Common myeloid progenitor, CD34-positive (primary cell): ENCODE results near the gene CCL20. TPM values are rescaled to one million over a fixed set of nuclear protein-coding genes. Genes with fewer than 3 reads are reported as not detected.

Experiments
- CTCF ChIA-PET: fragments of 350-600 bp; sonication (Branson Sonifier 250); formaldehyde crosslinking; loops from one replicate; lab custom pipeline; 2021; ENCODE audit warnings: antibody characterized with exemption; lab: Charles Lee
- POLR2A ChIA-PET: fragments of 350-600 bp; sonication (Branson Sonifier 250); formaldehyde crosslinking; loops from one replicate; lab custom pipeline; 2021; ENCODE audit warnings: antibody characterized with exemption; lab: Charles Lee
- DNase-seq, 3 donors: peaks; one replicate each; pipeline versions ENCODE4 v3.0.0 to v3.0.0-alpha.2; 2013
- H3K27ac ChIP-seq, 2 experiments: 1 replicate in 1 of 2; 2 replicates in 1 of 2; pipeline ENCODE4 v1.7.0; 2013; ENCODE audit warnings: inconsistent platforms in 2 of 2, low read length in 2 of 2, mild to moderate bottlenecking in 2 of 2, low read depth in 1 of 2, moderate library complexity in 1 of 2; ENCODE audit not compliant: severe bottlenecking in 2 of 2, insufficient read depth in 1 of 2, poor library complexity in 1 of 2
- H3K27me3 ChIP-seq, 5 experiments: replicated peaks in 2 of 5; 1 replicate in 3 of 5; 2 replicates in 2 of 5; pipeline versions ENCODE4 v1.6.1 to v1.7.0; 2013; ENCODE audit warnings: low read length in 4 of 5, mild to moderate bottlenecking in 2 of 5, moderate library complexity in 2 of 5, inconsistent platforms in 1 of 5; ENCODE audit not compliant: insufficient read depth in 5 of 5, control insufficient read depth in 4 of 5
- H3K36me3 ChIP-seq, 4 experiments: 1 replicate in 2 of 4; 2 replicates in 2 of 4; pipeline versions ENCODE4 v1.6.1 to v1.7.0; 2013; ENCODE audit warnings: low read length in 3 of 4, control low read depth in 1 of 4, mild to moderate bottlenecking in 1 of 4; ENCODE audit not compliant: control insufficient read depth in 4 of 4, insufficient read depth in 4 of 4
- H3K4me1 ChIP-seq, 4 experiments: 1 replicate in 3 of 4; 2 replicates in 1 of 4; pipeline versions ENCODE4 v1.6.1 to v1.7.1; 2013; ENCODE audit warnings: low read length in 3 of 4, mild to moderate bottlenecking in 3 of 4, control low read depth in 1 of 4, inconsistent platforms in 1 of 4, moderate library complexity in 1 of 4; ENCODE audit not compliant: control insufficient read depth in 4 of 4, insufficient read depth in 4 of 4; ENCODE audit errors: control extremely low read depth in 1 of 4
- H3K4me3 ChIP-seq, 7 experiments: 1 replicate in 4 of 7; 2 replicates in 3 of 7; pipeline versions ENCODE4 v1.5.1 to v1.7.0; 2013; ENCODE audit warnings: mild to moderate bottlenecking in 7 of 7, low read length in 6 of 7, moderate library complexity in 6 of 7, inconsistent platforms in 2 of 7, low read depth in 2 of 7, control low read depth in 1 of 7; ENCODE audit not compliant: insufficient read depth in 4 of 7, control insufficient read depth in 1 of 7; ENCODE audit errors: extremely low read depth in 1 of 7
- H3K9me3 ChIP-seq, 5 experiments: 1 replicate in 4 of 5; 2 replicates in 1 of 5; pipeline versions ENCODE4 v1.6.1 to v1.7.1; 2013; ENCODE audit warnings: low read length in 4 of 5, mild to moderate bottlenecking in 2 of 5, inconsistent platforms in 1 of 5, low read depth in 1 of 5, moderate library complexity in 1 of 5; ENCODE audit not compliant: control insufficient read depth in 4 of 5, insufficient read depth in 2 of 5; ENCODE audit errors: control extremely low read depth in 1 of 5
- WGBS: methylation state at CpG from one replicate; pipeline ENCODE4 v1.1.5; 2013; ENCODE audit not compliant: insufficient coverage; 5-methylcytosine and 5-hydroxymethylcytosine counted together
- polyA plus RNA-seq: library from polyadenylated mRNA; unstranded; fragments of 120-200 nt; gene quantifications from one replicate; pipeline ENCODE4 v1.2.1, GENCODE V29; 2013

The CCL20 gene
- polyA plus RNA-seq: not detected

GRCh38 chr2:227813562-227814353, at the start of gene CCL20:
Gene CCL20 (plus strand): TSS chr2:227813842. CDS start chr2:227813912, 70 bp downstream.
- H3K4me1 ChIP-seq: no peaks in the 10 kb centered on the region
- WGBS: 96% methylated on average over 8 of the region's 9 CpGs
- H3K27ac ChIP-seq: no peak within 1 kb of the TSS
- DNase-seq: no peak
- no peaks in the 10 kb centered on the region for H3K9me3 ChIP-seq
- ChIA-PET POLR2A (interaction anchor here (0.6 kb wide), 1 partner anchor 1338 kb away, joined by 3 read pairs; no protein-coding TSS in a partner anchor), CTCF (no interaction called here)
- no peak within 1 kb of the TSS for H3K4me3 ChIP-seq
- H3K36me3 ChIP-seq: no peaks in the 10 kb centered on the region
- peaks cover 0 to 6% (median 0%) of the 10 kb centered on the region in 5 experiments for H3K27me3 ChIP-seq

- no peak for DNase-seq
- CTCF ChIA-PET: interaction anchor here (0.7 to 2.7 kb wide), 16 partner anchors 9 to 634 kb away, joined by 3 to 23 read pairs (median 4); no protein-coding TSS in a partner anchor
- Histone ChIP-seq H3K4me1 (no peaks in the 10 kb centered on the region), H3K36me3 (no peaks in the 10 kb centered on the region), H3K27ac (no peak overlapping the region), H3K4me3 (no peak overlapping the region), H3K27me3 (no peaks in the 10 kb centered on the region), H3K9me3 (no peaks in the 10 kb centered on the region)
- POLR2A ChIA-PET: no interaction called here
- WGBS: 93% methylated on average over 3 of the region's 4 CpGs
These were observed 47.8 kb upstream of the CCL20 start for GRCh38 chr2:227765788-227766372.

GRCh38 chr2:227766373-227766883, 47.2 kb upstream of the CCL20 start:
- Histone ChIP-seq H3K4me3 (no peak overlapping the region), H3K27me3 (no peaks in the 10 kb centered on the region), H3K9me3 (no peaks in the 10 kb centered on the region), H3K36me3 (no peaks in the 10 kb centered on the region), H3K4me1 (no peaks in the 10 kb centered on the region), H3K27ac (no peak overlapping the region)
- DNase-seq: peak; percentile 48 to 65 (median 59)
- POLR2A ChIA-PET: no interaction called here
- 23% methylated on average over 9 of the region's 11 CpGs for WGBS
- CTCF ChIA-PET: interaction anchor here (0.7 to 2.7 kb wide), 17 partner anchors 10 to 635 kb away, joined by 3 to 23 read pairs (median 5); no protein-coding TSS in a partner anchor

DNA sequence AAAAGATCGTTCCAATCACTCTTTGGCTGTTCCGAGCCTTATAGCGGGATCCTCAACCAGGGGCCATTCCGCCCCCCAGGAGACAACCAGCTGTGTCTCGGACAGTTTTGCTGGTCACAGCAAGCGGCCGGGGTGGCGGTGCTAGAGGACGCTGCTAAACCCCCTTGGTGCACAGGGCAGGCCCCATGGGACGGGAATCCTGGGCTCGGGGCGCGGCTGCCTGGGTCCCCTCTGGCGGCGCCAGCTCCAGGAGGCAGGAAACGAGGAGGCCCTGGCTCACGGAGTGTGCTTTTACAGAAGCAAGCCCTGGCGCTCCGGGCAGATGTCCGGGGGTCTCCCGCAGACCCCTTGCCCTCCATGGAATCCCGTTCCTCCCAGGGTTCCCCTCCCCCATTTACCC, 45.8 kb upstream of the CCL20 start:
- Histone ChIP-seq H3K27ac (no peak overlapping the region), H3K4me3 (no peak overlapping the region), H3K9me3 (no peaks in the 10 kb centered on the region), H3K4me1 (no peaks in the 10 kb centered on the region), H3K36me3 (no peaks in the 10 kb centered on the region), H3K27me3 (no peaks in the 10 kb centered on the region)
- DNase-seq: no peak
- WGBS: 93% methylated on average over 22 of the region's 22 CpGs
- POLR2A ChIA-PET: no interaction called here
- CTCF ChIA-PET: interaction anchor here (1.8 kb wide), 1 partner anchor 12 kb away, joined by 5 read pairs; no protein-coding TSS in a partner anchor

DNA sequence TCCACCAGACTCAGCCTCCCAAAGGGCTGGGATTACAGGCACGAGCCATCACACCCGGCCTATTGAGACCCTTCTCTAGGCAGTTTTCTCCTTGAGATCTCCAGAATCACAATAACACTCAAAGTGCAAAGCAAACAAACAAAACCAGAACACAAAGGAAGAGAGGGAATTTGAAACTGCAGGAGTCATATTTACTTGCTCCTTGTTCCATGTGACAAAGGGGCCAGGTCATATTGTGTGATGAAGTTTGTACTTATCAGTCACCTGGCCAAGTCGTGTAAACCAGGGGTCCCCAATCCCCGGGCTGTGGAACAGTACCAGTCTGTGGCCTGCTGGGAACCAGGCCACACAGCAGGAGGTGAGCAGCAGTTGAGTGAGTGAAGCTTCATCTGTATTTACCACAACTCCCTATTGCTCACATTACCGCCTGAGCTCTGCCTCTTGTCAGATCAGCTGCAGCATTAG, 41.4 kb upstream of the CCL20 start:
- Histone ChIP-seq H3K27ac (no peak overlapping the region), H3K4me1 (no peaks in the 10 kb centered on the region), H3K27me3 (no peaks in the 10 kb centered on the region), H3K36me3 (no peaks in the 10 kb centered on the region), H3K9me3 (no peaks in the 10 kb centered on the region), H3K4me3 (no peak overlapping the region)
- DNase-seq: no peak
- ChIA-PET CTCF (no interaction called here), POLR2A (no interaction called here)
- WGBS: 96% methylated on average over 3 of the region's 5 CpGs

DNA sequence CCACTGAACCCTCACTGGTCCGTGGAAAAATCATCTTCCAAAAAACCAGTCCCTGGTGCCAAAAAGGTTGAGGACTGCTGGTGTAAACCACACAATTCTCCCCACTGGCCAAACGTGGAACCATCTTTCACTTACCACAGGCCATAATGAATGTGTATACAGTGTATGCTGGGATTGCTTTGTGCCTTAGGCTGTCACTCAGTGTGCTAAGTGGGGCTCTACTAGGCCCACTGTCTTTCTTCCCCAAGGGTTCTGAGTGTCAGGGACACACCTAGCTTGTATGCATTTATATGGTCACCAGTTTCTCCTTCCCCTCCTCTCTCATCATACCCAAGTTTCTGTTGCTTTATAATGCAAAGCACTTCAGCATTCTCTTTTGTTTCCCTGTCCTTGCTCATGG, 40.7 kb upstream of the CCL20 start:
- H3K27me3 ChIP-seq: no peaks in the 10 kb centered on the region
- ChIA-PET POLR2A (no interaction called here), CTCF (interaction anchor here (0.6 kb wide), 1 partner anchor 33 kb away, joined by 3 read pairs; no protein-coding TSS in a partner anchor)
- H3K36me3 ChIP-seq: no peaks in the 10 kb centered on the region
- H3K9me3 ChIP-seq: no peaks in the 10 kb centered on the region
- DNase-seq: no peak
- H3K27ac ChIP-seq: no peak overlapping the region
- H3K4me3 ChIP-seq: no peak overlapping the region
- 100% methylated on average over 1 of the region's 2 CpGs for WGBS
- H3K4me1 ChIP-seq: no peaks in the 10 kb centered on the region
